GM19438 (cell line): ENCODE measurements around the gene PCDHGA6.
"Not testable (repeated sequence)": the region's sequence is repeated elsewhere in the genome, so short reads cannot be mapped to it uniquely, and the experiment has no call there.

Source experiments
- ATAC-seq: cut with Tn5 transposase; IDR thresholded peaks from one replicate; pipeline ENCODE4 v1.9.1; 2021; ENCODE audit warnings: low read depth; ENCODE audit not compliant: unreplicated experiment

The PCDHGA6 gene

DNA sequence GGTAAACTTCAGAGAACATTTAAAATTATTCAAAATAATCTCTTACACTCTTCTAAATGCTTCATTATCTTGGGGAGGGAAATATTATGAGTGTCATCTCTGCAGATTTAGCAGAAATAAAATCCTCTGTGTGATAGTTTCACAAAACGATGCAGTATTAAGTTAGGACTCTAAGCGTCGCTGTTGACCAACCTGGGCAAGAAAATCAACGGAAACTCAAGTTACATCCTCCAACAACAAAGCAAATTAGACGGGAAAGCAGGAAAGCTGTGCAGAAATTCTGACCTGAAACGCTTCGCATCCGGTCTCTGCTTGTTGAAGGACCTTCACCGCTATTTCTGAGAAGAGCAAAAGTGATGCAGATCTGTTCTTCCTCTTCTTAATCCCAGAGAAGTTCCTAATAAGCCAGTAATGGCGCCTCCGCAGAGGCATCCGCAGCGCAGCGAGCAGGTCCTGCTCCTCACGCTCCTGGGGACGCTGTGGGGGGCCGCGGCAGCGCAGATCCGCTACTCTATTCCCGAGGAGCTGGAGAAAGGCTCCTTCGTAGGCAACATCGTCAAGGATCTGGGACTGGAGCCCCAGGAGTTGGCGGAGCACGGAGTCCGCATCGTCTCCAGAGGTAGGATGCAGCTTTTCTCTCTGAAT lies at the start of gene PCDHGA6:
PCDHGA6 (plus strand) TSS at position 219 of the 645 bp plus-strand sequence; CDS start at position 412, 193 bp downstream.
- ATAC-seq = no peak

DNA sequence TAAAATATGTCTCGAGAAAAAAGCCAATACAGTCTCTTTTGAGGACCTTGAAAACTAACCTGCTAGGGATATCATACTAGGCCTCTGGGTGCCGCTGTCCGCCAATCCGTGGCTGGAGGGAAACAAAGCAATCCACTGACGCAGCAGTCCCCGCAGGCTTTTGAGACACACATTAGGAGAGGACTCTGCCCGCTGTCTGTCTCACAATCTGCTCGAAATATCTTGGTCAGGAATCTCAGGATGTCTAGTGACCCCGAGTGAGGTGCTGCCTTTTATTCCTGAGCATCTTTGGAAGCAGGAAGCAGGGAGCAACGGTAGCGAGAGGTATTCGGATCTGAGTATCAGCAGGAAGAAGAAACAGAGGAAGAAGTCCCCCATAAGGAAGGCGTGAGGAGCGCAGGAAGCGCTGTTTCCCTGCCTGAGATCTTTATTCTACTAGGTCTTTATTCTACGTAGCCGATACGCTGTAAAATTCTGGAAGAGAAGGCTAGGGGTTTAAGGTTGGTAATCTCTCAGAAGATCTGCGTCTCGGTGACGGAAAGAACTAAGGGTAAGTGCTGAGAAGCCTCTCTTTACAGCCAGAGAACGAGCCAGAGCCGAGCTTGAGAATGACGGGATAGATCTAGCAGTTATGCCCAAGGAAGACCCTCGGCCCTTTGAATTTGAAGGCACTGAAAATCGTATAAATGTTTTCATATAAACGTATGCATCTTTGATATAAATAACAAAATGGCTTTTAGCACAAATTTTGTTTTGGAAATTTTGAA lies 47.4 kb upstream of the PCDHGA6 start:
- ATAC-seq = no peak

DNA sequence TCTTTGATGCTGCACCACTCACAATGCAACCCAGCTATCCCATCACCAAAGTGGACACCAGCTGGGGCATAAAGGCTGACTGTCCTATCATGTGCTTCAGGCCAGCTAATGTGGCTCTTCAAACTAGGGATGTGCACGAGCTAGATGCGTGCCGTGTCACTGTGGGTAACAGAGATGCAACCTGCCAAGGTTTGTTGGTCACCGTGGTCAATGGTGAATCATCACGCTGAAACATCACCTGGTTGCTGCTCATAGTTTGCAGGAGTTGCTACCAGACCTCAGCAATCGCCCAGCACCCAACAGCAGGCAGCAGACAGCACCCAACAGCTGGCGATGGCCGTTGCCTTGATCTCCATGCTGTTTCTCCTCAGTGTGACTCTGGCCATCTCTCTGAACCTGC lies 45.5 kb upstream of the PCDHGA6 start:
- no peak for ATAC-seq

DNA sequence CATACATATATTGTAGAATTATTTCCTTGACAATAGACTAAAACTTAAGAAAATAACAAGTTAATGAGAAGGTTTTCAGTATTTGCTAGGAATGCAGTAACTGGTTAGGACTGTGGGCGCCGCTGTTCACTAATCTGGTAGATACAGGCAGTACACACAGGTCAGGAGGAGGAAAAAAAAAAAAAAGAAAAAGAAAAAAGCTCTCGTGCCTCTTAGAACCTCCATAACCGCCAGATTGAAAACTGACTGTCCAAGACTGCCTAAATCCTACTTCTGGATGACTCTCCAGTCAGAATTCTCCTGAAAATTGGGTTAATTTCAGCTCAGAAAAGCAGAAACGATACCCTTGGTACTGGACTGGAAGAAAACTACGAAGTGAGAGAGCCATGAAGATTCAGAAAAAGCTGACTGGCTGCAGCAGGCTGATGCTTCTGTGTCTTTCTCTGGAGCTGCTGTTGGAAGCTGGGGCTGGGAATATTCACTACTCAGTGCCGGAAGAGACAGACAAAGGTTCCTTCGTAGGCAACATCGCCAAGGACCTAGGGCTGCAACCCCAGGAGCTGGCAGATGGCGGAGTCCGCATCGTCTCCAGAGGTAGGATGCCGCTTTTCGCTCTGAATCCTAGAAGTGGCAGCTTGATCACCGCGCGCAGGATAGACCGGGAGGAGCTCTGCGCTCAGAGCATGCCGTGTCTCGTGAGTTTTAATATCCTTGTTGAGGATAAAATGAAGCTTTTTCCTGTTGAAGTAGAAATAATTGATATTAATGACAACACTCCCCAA lies 43.2 kb upstream of the PCDHGA6 start, which contains the start of gene PCDHGA1:
PCDHGA1 (plus strand) TSS at position 216 of the 782 bp plus-strand sequence.
- ATAC-seq = peak; percentile 74

DNA sequence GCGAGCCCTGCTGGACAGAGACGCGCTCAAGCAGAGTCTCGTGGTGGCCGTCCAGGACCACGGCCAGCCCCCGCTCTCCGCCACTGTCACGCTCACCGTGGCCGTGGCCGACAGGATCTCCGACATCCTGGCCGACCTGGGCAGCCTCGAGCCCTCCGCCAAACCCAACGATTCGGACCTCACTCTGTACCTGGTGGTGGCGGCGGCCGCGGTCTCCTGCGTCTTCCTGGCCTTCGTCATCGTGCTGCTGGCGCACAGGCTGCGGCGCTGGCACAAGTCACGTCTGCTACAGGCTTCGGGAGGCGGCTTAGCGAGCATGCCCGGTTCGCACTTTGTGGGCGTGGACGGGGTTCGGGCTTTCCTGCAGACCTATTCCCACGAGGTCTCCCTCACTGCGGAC lies 41.1 kb upstream of the PCDHGA6 start:
- not testable (repeated sequence) for ATAC-seq

DNA sequence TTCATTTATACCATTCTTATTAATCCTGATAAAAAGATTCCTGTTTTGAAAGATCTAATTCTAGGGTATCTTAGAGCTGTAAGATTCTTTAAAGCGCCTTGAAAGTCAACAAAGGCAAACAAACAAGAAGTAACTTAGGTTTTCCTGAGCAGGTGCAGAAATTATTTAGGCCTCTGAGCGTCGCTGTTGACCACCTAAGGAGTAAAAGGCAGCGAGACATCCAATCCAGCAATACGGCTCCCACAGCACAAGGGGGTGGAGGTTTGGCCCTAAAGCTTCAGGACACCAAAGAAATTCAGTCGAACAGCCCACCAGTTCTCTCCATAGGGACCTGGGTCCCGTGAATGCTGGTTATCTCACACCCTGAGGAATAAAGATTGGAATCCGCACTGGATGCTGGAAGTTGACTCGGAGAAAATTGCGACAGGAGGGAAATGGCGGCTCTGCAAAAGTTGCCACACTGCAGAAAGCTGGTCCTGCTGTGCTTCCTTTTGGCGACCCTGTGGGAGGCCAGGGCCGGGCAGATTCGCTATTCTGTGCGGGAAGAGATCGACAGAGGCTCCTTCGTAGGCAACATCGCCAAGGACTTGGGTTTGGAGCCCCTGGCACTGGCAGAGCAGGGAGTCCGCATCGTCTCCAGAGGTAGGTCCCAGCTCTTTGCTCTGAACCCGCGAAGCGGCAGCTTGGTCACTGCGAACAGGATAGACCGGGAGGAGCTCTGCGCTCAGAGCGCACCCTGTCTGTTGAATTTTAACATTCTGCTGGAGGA lies 35.0 kb upstream of the PCDHGA6 start, which contains the start of gene PCDHGA2:
PCDHGA2 (plus strand) TSS at position 223 of the 769 bp plus-strand sequence.
- ATAC-seq = no peak

DNA sequence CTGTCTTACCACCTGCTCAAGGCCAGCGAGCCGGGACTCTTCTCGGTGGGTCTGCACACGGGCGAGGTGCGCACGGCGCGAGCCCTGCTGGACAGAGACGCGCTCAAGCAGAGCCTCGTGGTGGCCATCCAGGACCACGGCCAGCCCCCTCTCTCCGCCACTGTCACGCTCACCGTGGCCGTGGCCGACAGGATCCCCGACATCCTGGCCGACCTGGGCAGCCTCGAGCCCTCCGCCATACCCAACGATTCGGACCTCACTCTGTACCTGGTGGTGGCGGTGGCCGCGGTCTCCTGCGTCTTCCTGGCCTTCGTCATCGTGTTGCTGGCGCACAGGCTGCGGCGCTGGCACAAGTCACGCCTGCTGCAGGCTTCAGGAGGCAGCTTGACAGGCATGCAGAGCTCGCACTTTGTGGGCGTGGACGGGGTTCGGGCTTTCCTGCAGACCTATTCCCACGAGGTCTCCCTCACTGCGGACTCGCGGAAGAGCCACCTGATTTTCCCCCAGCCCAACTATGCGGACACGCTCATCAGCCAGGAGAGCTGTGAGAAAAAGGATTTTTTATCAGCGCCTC lies 32.8 kb upstream of the PCDHGA6 start:
- not testable (repeated sequence) for ATAC-seq

DNA sequence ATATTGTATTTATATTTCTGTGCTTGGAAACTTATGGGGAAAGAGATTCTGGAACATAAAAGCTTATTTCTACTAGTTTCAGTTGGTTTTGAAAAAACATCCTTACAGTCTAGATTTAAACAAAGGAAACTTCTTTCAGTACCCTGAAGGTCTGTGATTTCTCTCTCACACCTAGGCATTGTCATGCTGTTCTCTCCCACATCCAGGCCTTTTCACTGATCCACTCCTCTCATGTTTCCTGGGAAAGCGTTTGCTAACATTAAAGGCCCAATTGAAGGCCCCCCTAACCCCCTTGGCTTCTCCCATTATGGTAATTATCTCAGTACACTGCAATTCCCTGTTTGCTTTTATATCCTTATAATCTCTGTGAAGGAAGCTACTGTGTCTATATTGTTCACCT lies 30.9 kb upstream of the PCDHGA6 start:
- no peak for ATAC-seq

DNA sequence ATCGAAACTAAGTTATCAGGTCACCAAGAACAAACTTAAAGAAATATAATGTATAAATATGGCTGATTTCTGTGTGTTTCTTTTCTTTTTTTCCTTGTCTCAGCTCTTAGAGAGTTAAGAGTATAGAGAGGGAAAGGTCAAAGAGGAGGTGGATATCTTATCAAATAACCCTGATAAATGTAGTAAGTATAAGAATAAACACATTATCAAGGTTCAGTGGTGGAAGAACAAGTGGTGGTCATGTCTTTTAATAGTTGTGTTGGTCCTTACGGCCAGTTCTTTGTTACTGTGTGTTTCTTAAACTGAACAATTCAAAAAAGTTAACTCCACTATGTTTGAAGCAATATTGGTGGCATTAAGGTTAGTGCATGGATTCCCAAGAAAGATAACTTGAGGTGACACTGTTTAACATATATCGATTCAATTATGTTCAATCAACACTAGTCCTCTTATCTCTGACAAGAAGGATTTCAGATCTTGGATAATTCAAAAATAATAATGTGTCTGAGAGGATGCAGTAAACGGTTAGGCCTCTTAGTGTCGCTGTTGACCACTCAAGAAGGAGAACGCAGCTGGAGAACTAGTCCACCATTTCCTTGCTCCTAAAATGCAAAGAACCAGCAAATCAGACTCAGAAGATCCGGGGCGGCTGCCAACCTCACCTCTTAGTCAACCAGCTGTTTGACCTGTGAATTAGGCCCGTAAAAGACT lies 30.3 kb upstream of the PCDHGA6 start, which contains the start of gene PCDHGA3:
PCDHGA3 (plus strand) TSS at position 588 of the 711 bp plus-strand sequence. CDS start 205 bp downstream, outside the sequence.
- ATAC-seq = no peak

DNA sequence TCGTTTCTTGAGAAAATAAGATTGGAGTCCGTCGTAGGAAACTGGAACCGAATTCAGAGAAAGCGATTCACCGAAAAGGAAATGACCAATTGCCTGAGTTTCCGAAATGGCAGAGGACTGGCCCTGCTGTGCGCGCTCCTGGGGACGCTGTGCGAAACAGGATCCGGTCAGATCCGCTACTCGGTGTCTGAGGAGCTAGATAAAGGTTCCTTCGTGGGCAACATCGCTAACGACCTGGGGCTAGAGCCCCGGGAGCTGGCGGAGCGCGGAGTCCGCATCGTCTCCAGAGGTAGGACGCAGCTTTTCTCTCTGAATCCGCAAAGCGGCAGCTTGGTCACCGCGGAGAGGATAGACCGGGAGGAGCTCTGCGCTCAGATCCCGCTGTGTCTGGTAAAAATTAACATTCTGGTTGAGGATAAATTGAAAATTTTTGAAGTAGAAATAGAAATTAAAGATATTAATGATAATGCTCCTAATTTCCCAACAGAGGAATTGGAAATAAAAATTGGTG lies 29.7 kb upstream of the PCDHGA6 start:
- ATAC-seq = no peak

DNA sequence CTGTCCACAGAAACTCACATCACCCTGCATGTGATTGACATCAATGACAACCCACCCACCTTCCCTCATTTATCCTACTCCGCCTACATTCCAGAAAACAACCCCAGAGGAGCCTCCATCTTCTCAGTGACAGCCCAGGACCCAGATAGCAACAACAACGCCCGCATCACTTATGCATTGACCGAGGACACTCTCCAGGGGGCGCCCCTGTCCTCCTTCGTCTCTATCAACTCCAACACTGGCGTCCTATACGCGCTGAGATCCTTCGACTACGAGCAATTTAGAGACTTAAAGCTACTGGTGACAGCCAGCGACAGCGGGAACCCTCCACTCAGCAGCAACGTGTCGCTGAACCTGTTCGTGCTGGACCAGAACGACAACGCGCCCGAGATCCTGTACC lies 28.4 kb upstream of the PCDHGA6 start:
- ATAC-seq = no peak

DNA sequence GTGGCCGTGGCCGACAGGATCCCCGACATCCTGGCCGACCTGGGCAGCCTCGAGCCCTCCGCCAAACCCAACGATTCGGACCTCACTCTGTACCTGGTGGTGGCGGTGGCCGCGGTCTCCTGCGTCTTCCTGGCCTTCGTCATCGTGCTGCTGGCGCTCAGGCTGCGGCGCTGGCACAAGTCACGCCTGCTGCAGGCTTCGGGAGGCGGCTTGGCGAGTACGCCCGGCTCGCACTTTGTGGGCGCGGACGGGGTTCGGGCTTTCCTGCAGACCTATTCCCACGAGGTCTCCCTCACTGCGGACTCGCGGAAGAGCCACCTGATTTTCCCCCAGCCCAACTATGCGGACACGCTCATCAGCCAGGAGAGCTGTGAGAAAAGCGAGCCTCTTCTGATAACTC lies 27.7 kb upstream of the PCDHGA6 start:
- not testable (repeated sequence) for ATAC-seq

DNA sequence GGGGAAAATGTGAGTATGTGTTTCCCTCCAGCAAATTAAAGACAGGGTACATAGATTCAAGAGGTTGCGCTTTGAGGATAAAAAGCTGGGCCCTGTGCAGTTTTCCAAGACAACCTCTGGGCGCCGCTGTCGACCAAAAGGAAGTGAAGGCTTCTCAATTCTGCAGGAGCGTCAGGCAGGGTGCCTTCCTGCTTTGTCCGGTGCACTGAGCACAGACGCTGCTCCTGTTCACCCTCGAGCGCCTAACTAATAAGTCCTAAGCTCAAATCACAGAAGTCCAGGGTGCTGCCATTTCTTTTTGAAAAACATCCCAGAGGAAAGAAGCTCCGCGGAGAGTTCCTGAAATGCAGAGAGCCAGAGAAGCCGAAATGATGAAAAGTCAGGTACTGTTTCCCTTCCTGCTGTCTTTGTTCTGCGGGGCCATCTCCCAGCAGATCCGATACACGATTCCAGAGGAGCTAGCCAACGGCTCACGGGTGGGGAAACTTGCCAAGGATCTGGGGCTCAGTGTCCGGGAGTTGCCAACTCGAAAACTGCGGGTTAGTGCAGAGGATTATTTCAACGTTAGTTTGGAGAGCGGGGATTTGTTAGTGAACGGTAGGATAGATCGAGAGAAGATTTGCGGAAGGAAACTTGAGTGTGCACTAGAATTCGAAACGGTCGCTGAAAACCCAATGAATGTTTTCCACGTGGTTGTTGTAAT lies 23.6 kb upstream of the PCDHGA6 start, which contains the start of gene PCDHGB1:
PCDHGB1 (plus strand) TSS at position 183 of the 703 bp plus-strand sequence; CDS start at position 345, 162 bp downstream.
- peak; percentile 95 for ATAC-seq

DNA sequence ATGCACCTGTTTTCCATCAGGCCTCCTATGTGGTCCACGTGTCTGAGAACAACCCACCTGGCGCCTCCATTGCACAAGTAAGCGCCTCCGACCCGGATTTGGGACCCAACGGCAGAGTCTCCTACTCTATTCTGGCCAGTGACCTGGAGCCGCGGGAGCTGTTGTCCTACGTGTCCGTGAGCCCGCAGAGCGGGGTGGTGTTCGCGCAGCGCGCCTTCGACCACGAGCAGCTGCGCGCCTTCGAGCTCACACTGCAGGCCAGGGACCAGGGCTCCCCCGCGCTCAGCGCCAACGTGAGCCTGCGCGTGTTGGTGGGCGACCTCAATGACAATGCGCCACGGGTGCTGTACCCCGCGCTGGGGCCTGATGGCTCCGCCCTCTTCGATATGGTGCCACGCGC lies 22.1 kb upstream of the PCDHGA6 start:
- no peak for ATAC-seq

DNA sequence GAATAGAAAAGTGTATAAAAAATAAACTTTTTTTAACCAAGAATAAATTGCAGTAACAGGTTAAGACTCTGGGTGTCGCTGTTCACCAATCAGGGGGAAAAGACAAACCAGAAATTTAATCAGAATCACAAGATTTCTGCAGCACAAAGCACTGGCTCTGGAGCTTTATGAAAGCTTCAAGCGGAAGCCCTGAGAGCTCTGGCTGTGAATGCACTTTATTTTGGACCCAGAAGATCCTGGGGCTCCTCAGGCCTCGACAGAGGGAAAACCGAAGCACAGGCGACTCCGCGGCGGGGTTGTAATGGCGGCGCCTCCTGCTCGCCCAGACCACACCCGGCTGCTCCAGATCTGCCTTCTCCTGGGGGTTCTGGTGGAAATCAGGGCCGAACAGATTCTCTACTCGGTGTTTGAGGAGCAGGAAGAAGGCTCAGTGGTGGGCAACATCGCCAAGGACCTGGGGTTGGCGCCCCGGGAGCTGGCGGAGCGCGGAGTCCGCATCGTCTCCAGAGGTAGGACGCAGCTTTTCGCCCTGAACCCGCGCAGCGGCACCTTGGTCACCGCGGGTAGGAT lies 18.7 kb upstream of the PCDHGA6 start, which contains the start of gene PCDHGA4:
PCDHGA4 (plus strand) TSS at position 122 of the 570 bp plus-strand sequence; CDS start at position 209, 87 bp downstream.
- no peak for ATAC-seq

DNA sequence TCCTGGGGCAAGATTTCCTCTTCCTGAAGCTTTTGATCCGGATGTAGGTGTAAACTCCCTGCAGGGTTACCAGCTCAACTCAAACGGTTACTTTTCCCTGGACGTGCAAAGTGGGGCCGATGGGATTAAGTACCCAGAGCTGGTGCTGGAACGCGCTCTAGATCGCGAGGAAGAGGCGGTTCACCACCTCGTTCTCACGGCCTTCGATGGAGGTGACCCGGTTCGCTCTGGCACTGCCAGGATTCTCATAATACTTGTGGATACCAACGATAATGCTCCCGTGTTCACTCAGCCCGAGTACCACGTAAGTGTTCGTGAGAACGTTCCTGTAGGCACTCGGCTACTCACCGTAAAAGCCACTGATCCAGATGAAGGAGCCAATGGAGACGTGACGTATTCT lies 18.1 kb upstream of the PCDHGA6 start:
- no peak for ATAC-seq

DNA sequence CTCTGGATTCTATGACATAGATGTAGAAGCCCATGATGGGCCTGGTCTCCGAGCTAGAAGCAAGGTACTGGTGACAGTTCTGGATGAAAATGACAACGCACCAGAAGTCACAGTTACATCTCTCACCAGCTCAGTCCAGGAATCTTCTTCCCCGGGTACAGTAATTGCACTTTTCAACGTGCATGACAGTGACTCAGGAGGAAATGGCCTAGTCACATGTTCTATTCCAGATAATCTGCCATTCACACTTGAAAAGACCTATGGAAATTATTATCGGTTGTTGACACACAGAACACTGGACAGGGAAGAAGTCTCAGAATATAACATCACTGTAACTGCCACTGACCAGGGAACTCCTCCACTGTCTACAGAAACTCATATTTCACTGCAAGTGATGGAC lies 17.6 kb upstream of the PCDHGA6 start:
- no peak for ATAC-seq

DNA sequence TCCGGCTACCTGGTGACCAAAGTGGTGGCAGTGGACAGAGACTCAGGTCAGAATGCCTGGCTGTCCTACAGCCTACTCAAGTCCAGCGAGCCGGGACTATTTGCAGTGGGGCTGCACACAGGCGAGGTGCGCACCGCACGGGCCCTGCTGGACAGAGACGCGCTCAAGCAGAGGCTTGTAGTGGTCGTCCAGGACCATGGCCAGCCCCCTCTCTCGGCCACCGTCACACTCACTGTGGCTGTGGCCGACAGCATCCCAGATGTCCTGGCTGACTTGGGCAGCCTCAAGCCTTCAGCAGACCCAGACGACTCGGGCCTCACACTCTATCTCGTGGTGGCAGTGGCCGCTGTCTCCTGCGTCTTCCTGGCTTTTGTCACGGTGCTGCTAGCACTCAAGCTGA lies 16.7 kb upstream of the PCDHGA6 start:
- ATAC-seq = no peak
